H1 (cell line): ENCODE measurements around the gene LY6G6F.

ENCODE experiments used
- EGR1 ChIP-seq: IDR thresholded peaks from 2 replicates; pipeline ENCODE4 v1.6.1; 2011; ENCODE audit warnings: low read depth, low read length, borderline replicate concordance
- POLR2A ChIP-seq, 2 experiments: IDR thresholded peaks; 1 replicate in 1 of 2; 2 replicates in 1 of 2; pipeline ENCODE4 v1.6.1; 2011; ENCODE audit warnings: low read depth in 2 of 2, low read length in 2 of 2, mild to moderate bottlenecking in 2 of 2; ENCODE audit errors: control extremely low read depth in 1 of 2
- RAD21 ChIP-seq, 2 experiments: IDR thresholded peaks in 1 of 2; conservative IDR thresholded peaks in 1 of 2; 2 replicates each; pipeline ENCODE4 v1.6.1; 2011; ENCODE audit warnings: low read depth in 2 of 2, low read length in 2 of 2, improper control_type of control experiment in 1 of 2, inconsistent platforms in 1 of 2, mild to moderate bottlenecking in 1 of 2, moderate library complexity in 1 of 2

DNA sequence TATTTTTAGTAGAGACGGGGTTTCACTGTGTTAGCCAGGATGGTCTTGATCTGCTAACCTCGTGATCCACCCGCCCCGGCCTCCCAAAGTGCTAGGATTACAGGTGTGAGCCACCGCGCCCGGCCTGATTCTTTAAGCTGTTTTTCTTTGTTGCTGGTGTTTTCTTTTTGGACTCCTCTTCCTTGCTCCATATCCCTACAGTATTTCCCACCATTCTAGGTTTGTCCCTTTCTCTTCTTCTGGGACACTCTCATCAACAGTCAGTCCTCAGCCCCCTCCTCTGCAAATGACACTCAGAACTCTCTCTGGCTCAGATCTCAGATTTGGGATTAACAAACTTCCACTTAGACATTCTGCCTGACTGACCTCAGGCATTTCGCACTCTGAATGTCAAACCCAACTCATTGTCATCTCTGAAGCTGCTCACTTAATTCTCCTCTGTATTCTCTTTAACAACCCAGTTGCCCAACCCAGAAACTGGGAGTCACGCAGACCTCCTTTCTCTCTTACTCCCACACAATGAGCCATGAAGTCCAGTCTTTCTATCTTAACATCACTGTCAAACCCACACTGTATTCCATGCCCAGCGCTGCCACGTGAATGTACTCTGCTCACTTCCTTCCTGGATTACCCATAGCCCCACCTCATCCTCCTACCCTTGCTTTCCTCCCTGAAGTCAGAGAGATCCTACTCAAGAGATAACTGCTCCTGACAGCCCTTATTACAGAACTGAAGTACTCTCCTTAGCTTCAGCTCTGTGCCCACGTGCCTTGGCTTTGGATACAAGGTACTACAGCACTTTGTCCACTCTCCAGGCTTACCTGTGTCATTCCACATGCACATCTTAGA lies 19.1 kb downstream of the LY6G6F start:
- TF ChIP-seq EGR1 (no peak), RAD21 (IDR thresholded peaks at IDR 0.05 in 1 of 2, conservative IDR thresholded peaks at IDR 0.05 in 1 of 2; ENCODE audit: low read depth in 2 of 2, low read length in 2 of 2) (no peak), POLR2A (IDR thresholded peaks at IDR 0.05; ENCODE audit: control extremely low read depth in 1 of 2, low read depth in 2 of 2, low read length in 2 of 2) (no peak)
